Kidney (tissue), 14 donors: ENCODE measurements around the gene GNB5. TPM values are rescaled to one million over a fixed set of nuclear protein-coding genes. Genes with fewer than 3 reads are reported as not detected.

Experiments
- DNase-seq, 5 donors: peaks; one replicate each; pipeline ENCODE4 v3.0.0-alpha.2; 2013 to 2020
- FAIRE-seq: peaks from 2 replicates; lab custom pipeline; 2012; peaks lifted over from hg19 to GRCh38; lab: Jason Lieb, UNC
- H3K27ac ChIP-seq, 2 donors: one replicate each; pipeline ENCODE4 v1.7.0; 2013; ENCODE audit warnings: low read depth in 2 of 2, low read length in 2 of 2, inconsistent platforms in 1 of 2
- H3K27me3 ChIP-seq: one replicate; pipeline ENCODE4 v1.7.1; 2013; ENCODE audit warnings: low read length, inconsistent platforms; ENCODE audit not compliant: control insufficient read depth, insufficient read depth
- H3K36me3 ChIP-seq, 3 donors: one replicate each; pipeline versions ENCODE4 v1.7.0 to v1.7.1; 2013; ENCODE audit warnings: low read length in 3 of 3, control low read depth in 1 of 3, inconsistent platforms in 1 of 3; ENCODE audit not compliant: insufficient read depth in 3 of 3, control insufficient read depth in 2 of 3
- H3K4me1 ChIP-seq, 3 donors: one replicate each; pipeline versions ENCODE4 v1.7.0 to v1.7.1; 2013; ENCODE audit warnings: low read length in 3 of 3, inconsistent platforms in 1 of 3, low read depth in 1 of 3; ENCODE audit not compliant: control insufficient read depth in 2 of 3, insufficient read depth in 2 of 3
- H3K4me3 ChIP-seq, 3 donors: one replicate each; pipeline versions ENCODE4 v1.7.0 to v1.8.1; 2013; ENCODE audit warnings: low read length in 3 of 3, control low read depth in 1 of 3, inconsistent platforms in 1 of 3
- H3K9ac ChIP-seq, 3 donors: one replicate each; pipeline versions ENCODE4 v1.7.0 to v1.7.1; 2013; ENCODE audit warnings: low read length in 3 of 3, control low read depth in 1 of 3, inconsistent platforms in 1 of 3
- H3K9me3 ChIP-seq, 3 donors: one replicate each; pipeline versions ENCODE4 v1.7.0 to v1.7.1; 2013; ENCODE audit warnings: low read length in 3 of 3, control low read depth in 1 of 3, inconsistent platforms in 1 of 3; ENCODE audit not compliant: control insufficient read depth in 2 of 3, insufficient read depth in 1 of 3
- intact Hi-C: fragments of 100-400 bp; cut with DNase I; formaldehyde crosslinking; loops from one replicate; pipeline ENCODE4 v1.11.1; 2022
- polyA plus RNA-seq: library from polyadenylated mRNA; stranded (reverse); fragments of 350-450 nt; fragmentation: Illumina TruSeq; extraction: RNeasy Lipid Tissue Mini Kit (QIAGEN cat#74804); gene quantifications from one replicate; pipeline ENCODE4 v1.2.3, GENCODE V29; 2014; ENCODE audit warnings: low read depth, low replicate concordance; ENCODE audit not compliant: insufficient read depth
- total RNA-seq: library from RNA; stranded (reverse); fragmentation: NEBNext Ultra II Directional; extraction: Animal tissue kit (Norgen Biotek cat#: 25700); gene quantifications from one replicate; pipeline ENCODE4 v1.2.1, GENCODE V29; 2021
- TF ChIP-seq, protein P1 (sequence below): IDR thresholded peaks from 3 replicates; pipeline ENCODE4 v1.5.1; 2012; ENCODE audit warnings: mild to moderate bottlenecking, moderate library complexity, borderline replicate concordance; ENCODE audit not compliant: insufficient read depth; ENCODE audit errors: extremely low read depth
- donor health status: control.
- donor health status: control.
- donor health status: control.
- donor health status: control.
- donor health status: control.
- donor health status: DM: yes; HTN: yes; CAD: no.
- donor health status: Normal renal cell carcinoma (clear cell type).

The GNB5 gene
- total and polyA plus RNA-seq, 2 donors from 2014 or later: 28.3 to 43.6 TPM

DNA sequence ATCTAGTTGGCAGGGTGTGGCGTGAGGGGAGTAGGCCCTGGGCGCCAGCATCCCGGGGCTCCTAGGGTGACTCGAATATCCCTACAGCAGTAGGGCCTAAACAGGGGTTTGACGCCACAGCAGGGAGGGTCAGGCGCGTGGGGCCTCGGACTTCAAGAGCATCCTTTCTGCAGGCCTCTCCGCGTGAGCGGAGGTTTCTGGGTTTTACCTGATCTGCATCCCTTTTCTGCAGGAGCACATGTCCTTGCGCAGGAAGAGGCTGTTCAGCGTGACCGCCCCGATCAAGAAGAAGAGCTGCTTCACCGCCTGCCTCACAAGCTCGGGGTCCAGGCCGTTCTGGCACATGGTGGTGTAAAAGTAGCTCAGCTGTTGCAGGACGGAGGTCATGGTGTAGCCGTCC is 13.5 kb upstream of the GNB5 start:
- no peak for FAIRE-seq
- intact Hi-C loops: no loop called here
- peaks cover 0 to 4% (median 0%) of the 10 kb centered on the region in 3 donors for H3K36me3 ChIP-seq

DNA sequence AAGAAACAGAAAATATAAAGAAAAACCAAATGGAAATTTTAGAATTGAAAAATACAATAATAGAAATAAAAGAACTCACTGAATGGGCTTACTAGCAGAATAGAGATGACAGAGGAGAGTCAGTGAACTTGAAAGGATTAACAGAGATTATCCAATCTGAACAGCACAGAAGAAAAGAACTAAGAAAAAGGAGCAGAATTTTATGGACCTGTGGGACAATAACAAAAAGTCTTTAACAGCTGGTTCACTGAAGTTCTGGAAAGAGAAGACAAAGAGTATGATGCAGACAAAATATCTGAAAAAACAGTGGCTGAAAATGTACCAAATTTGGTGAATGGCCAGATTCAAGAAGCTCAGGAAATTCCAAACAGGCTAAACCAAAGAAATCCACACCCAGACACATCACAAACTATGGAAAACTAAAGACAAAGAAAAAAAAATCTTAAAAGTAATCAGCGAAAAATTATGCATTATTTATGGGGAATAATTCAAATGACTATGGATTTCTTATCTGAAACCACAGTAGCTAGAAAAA is 9.7 kb upstream of the GNB5 start:
- Histone ChIP-seq H3K4me1 (no peaks in the 10 kb centered on the region), H3K9ac (no peak overlapping the region), H3K27me3 (no peaks in the 10 kb centered on the region), H3K27ac (no peak overlapping the region), H3K4me3 (no peak overlapping the region), H3K36me3 (peaks cover 0 to 3% (median 0%) of the 10 kb centered on the region in 3 donors), H3K9me3 (no peaks in the 10 kb centered on the region)
- DNase-seq: no peak
- intact Hi-C loops: no loop called here
- TF ChIP-seq, protein P1, sequence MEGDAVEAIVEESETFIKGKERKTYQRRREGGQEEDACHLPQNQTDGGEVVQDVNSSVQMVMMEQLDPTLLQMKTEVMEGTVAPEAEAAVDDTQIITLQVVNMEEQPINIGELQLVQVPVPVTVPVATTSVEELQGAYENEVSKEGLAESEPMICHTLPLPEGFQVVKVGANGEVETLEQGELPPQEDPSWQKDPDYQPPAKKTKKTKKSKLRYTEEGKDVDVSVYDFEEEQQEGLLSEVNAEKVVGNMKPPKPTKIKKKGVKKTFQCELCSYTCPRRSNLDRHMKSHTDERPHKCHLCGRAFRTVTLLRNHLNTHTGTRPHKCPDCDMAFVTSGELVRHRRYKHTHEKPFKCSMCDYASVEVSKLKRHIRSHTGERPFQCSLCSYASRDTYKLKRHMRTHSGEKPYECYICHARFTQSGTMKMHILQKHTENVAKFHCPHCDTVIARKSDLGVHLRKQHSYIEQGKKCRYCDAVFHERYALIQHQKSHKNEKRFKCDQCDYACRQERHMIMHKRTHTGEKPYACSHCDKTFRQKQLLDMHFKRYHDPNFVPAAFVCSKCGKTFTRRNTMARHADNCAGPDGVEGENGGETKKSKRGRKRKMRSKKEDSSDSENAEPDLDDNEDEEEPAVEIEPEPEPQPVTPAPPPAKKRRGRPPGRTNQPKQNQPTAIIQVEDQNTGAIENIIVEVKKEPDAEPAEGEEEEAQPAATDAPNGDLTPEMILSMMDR: no peak
- FAIRE-seq: no peak

More for the DNA sequence above, 13.5 kb upstream of the GNB5 start:
- Histone ChIP-seq H3K4me3 (no peak overlapping the region), H3K27me3 (no peaks in the 10 kb centered on the region), H3K4me1 (no peaks in the 10 kb centered on the region), H3K9ac (no peak overlapping the region), H3K27ac (no peak overlapping the region), H3K9me3 (no peaks in the 10 kb centered on the region)
- TF ChIP-seq, protein P1: no peak
- peak in 1 of 5 donors; percentile 56 for DNase-seq

DNA sequence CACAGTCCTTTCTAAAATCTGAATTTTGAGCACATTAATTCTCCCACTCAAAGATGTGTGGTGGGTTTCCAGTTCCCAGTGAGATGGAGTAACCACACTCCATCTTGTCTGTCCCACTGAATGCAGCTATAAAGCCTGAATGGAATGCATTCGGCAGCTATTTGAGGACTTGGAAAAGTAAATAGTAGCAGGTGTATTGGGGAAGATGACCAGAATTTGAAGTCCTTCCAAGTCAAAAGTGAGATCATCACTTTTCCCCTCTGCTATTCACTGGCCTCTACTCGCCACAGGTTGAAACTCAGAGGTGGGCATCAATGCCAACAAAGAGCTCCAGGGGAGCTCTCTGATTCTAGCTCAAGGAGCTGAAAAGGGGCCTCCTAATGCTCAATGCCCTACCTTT is 8.1 kb upstream of the GNB5 start:
- DNase-seq (no peak), FAIRE-seq (no peak)
- no peak overlapping the region for H3K27ac ChIP-seq
- TF ChIP-seq, protein P1: no peak
- intact Hi-C loops: no loop called here
- H3K4me1 ChIP-seq: no peaks in the 10 kb centered on the region
- H3K9me3 ChIP-seq: no peaks in the 10 kb centered on the region
- H3K4me3 ChIP-seq: no peak overlapping the region
- peaks cover 0 to 3% (median 0%) of the 10 kb centered on the region in 3 donors for H3K36me3 ChIP-seq
- H3K27me3 ChIP-seq: no peaks in the 10 kb centered on the region
- H3K9ac ChIP-seq: no peak overlapping the region

DNA sequence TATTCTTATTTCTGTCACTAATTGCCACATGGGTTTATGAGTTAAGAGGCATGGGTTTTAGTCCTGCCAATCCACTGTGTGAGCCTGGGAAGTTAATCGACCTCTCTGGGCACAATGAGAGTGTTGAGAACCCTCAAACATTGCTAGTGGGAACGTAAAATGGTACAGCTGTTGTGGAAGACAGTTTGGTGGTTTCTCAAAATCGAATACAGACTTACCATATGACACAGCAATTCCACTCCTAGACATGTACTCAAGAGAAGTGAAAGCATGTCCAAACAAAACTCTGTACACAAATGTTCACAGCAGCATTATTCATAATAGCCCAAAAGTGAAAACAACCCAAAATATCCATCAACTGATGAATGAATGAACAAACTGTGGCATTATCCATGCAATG is 5.7 kb upstream of the GNB5 start:
- no peak overlapping the region for H3K27ac ChIP-seq
- no peaks in the 10 kb centered on the region for H3K27me3 ChIP-seq
- FAIRE-seq (no peak), DNase-seq (no peak)
- intact Hi-C loops: no loop called here
- H3K36me3 ChIP-seq: peaks cover 0 to 3% (median 0%) of the 10 kb centered on the region in 3 donors
- TF ChIP-seq, protein P1: no peak
- no peak overlapping the region for H3K4me3 ChIP-seq
- no peaks in the 10 kb centered on the region for H3K9me3 ChIP-seq
- H3K4me1 ChIP-seq: no peaks in the 10 kb centered on the region
- no peak overlapping the region for H3K9ac ChIP-seq
